Mucosa of rectum (tissue), 2 donors: ENCODE data around the gene TTC7B.

Experiments used
- H3K27ac ChIP-seq, 2 donors: one replicate each; pipeline ENCODE4 v1.7.0; 2013; ENCODE audit warnings: inconsistent platforms in 2 of 2, low read depth in 2 of 2, low read length in 2 of 2
- H3K27me3 ChIP-seq, 2 donors: one replicate each; pipeline ENCODE4 v1.7.0; 2013; ENCODE audit warnings: low read length in 2 of 2; ENCODE audit not compliant: control insufficient read depth in 2 of 2, insufficient read depth in 2 of 2
- H3K36me3 ChIP-seq, 2 donors: one replicate each; pipeline ENCODE4 v1.7.0; 2013; ENCODE audit warnings: low read length in 2 of 2; ENCODE audit not compliant: control insufficient read depth in 2 of 2, insufficient read depth in 2 of 2
- H3K4me1 ChIP-seq, 2 donors: one replicate each; pipeline ENCODE4 v1.7.0; 2013; ENCODE audit warnings: low read length in 2 of 2, mild to moderate bottlenecking in 1 of 2; ENCODE audit not compliant: control insufficient read depth in 2 of 2, insufficient read depth in 2 of 2
- H3K4me3 ChIP-seq, 2 donors: one replicate each; pipeline ENCODE4 v1.7.0; 2013; ENCODE audit warnings: low read length in 2 of 2
- H3K9ac ChIP-seq, 2 donors: one replicate each; pipeline ENCODE4 v1.7.0; 2013; ENCODE audit warnings: low read length in 2 of 2, low read depth in 1 of 2, mild to moderate bottlenecking in 1 of 2
- H3K9me3 ChIP-seq, 2 donors: one replicate each; pipeline ENCODE4 v1.7.0; 2013; ENCODE audit warnings: low read length in 2 of 2; ENCODE audit not compliant: control insufficient read depth in 2 of 2
- donor health status: healthy.
- donor health status: Normal muscosa, but diverticular disease.

Gene TTC7B

DNA sequence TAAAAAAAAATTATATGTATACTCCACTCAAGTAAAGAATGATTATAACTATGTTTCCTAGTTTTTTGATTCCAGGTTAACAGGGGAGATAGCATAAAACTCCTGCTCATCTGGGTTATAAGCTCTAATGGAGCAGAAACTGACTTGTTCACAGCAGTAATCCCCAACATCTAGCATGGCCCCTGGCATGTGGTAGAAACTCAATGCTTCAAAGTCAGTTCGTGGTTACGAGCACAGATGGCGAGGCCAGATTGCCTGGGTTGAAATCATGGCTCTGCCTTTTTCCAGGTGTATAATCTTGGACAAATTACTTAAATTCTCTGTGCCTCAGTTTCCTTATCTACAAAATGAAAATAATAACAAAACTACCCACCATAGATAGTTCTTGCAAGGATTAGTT, 183.8 kb downstream of the TTC7B start:
- Histone ChIP-seq H3K9ac (no peak overlapping the region), H3K27ac (no peak overlapping the region), H3K4me3 (no peak overlapping the region), H3K9me3 (no peaks in the 10 kb centered on the region), H3K27me3 (no peaks in the 10 kb centered on the region), H3K36me3 (no peaks in the 10 kb centered on the region), H3K4me1 (no peaks in the 10 kb centered on the region)

GRCh38 chr14:90630171-90630806, 185.9 kb downstream of the TTC7B start:
- no peak overlapping the region for H3K4me3 ChIP-seq
- no peaks in the 10 kb centered on the region for H3K27me3 ChIP-seq
- no peaks in the 10 kb centered on the region for H3K9me3 ChIP-seq
- H3K27ac ChIP-seq, result peak overlapping the region in 1 of 2 donors; percentile 3
- no peak overlapping the region for H3K9ac ChIP-seq
- H3K4me1 ChIP-seq, result no peaks in the 10 kb centered on the region
- H3K36me3 ChIP-seq, result no peaks in the 10 kb centered on the region

DNA sequence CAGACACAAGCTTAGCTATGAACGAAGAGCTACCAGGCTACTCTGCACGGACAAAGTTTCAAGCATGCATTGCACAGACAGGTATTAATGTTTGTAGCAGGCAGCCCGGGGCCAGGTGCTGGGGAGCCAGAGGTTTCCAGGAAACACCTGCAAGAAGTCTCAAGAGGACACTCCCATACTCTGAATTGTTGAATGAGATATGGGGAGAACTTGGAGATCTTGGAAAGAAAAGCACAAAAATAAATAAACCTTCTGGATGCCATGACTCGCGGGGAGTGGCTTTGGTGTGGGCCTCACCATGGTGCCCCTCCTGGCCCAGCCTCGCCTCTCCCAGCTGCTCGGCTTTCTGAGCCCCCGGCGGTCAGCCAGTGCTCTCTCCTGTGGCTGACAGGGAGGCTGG, 186.8 kb downstream of the TTC7B start:
- Histone ChIP-seq H3K9me3 (no peaks in the 10 kb centered on the region), H3K27ac (no peak overlapping the region), H3K4me1 (no peaks in the 10 kb centered on the region), H3K4me3 (no peak overlapping the region), H3K36me3 (no peaks in the 10 kb centered on the region), H3K9ac (no peak overlapping the region), H3K27me3 (no peaks in the 10 kb centered on the region)

DNA sequence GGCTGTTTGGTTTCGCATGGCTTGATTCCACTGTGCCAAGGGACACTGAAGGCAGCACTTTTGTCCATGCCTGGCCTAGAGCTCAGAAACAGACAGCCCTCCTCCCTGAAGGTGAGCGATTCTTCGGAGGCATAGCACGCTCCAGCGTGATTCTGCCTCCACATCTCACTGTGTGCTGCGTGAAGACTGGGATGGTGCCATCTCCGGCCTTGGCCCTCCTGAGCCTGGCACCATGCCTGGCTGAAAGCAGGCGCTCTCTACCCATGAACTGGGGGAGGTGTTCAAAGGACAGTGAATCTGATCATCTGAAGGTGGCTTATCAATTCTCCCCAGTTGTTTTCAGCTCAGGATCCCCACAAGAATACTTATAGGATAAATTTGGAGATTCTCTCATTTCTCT, 187.4 kb downstream of the TTC7B start:
- H3K9me3 ChIP-seq, result no peaks in the 10 kb centered on the region
- no peaks in the 10 kb centered on the region for H3K4me1 ChIP-seq
- no peak overlapping the region for H3K27ac ChIP-seq
- H3K36me3 ChIP-seq, result no peaks in the 10 kb centered on the region
- no peak overlapping the region for H3K4me3 ChIP-seq
- H3K27me3 ChIP-seq, result no peaks in the 10 kb centered on the region
- H3K9ac ChIP-seq, result no peak overlapping the region

DNA sequence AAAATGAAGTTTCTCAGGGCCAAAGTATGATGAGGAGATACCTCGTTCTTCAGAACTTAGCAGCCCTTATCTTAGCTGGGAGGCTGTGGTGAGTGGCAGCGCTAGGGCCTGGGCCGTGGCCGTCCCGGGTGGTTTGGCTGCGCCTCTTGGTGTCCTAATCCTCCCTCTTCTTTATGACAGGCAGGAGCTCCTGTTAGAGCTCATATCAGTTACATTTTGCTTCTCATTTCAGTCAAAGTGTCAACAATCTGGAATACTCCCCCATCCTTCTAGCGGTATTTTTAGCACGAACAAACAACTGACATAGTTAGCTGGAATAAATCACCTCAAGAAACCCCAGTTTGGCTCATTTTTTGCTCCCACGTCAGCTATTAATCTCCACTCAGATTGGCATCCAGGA, 188.8 kb downstream of the TTC7B start:
- no peaks in the 10 kb centered on the region for H3K36me3 ChIP-seq
- H3K4me3 ChIP-seq, result no peak overlapping the region
- no peaks in the 10 kb centered on the region for H3K4me1 ChIP-seq
- H3K9me3 ChIP-seq, result no peaks in the 10 kb centered on the region
- no peaks in the 10 kb centered on the region for H3K27me3 ChIP-seq
- no peak overlapping the region for H3K27ac ChIP-seq
- no peak overlapping the region for H3K9ac ChIP-seq

GRCh38 chr14:90626550-90626949, 189.7 kb downstream of the TTC7B start:
- no peaks in the 10 kb centered on the region for H3K9me3 ChIP-seq
- H3K4me3 ChIP-seq, result no peak overlapping the region
- no peak overlapping the region for H3K9ac ChIP-seq
- no peaks in the 10 kb centered on the region for H3K27me3 ChIP-seq
- no peak overlapping the region for H3K27ac ChIP-seq
- H3K36me3 ChIP-seq, result no peaks in the 10 kb centered on the region
- H3K4me1 ChIP-seq, result no peaks in the 10 kb centered on the region

DNA sequence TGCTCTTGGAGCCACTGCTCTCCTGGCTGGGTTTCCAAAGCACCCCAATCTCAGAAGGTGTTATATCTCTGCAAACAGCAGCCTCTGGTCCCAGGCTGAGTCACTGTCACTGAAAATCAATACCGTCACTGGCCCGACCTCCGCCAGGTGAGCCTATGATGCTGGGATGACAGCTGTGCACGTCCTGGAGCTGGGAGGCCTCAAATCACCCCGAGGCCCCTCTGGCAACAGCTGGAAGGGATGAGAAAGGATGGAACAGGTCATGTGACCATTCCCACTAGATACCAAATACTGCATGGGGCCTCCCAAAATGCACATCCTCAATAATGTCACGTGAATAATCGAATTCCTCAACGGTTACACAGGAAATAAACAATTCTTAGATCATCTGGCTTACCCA, 190.8 kb downstream of the TTC7B start:
- no peak overlapping the region for H3K27ac ChIP-seq
- no peaks in the 10 kb centered on the region for H3K36me3 ChIP-seq
- H3K9me3 ChIP-seq, result no peaks in the 10 kb centered on the region
- H3K9ac ChIP-seq, result no peak overlapping the region
- no peaks in the 10 kb centered on the region for H3K27me3 ChIP-seq
- H3K4me1 ChIP-seq, result no peaks in the 10 kb centered on the region
- no peak overlapping the region for H3K4me3 ChIP-seq

- Histone ChIP-seq H3K36me3 (no peaks in the 10 kb centered on the region), H3K27ac (no peak overlapping the region), H3K27me3 (no peaks in the 10 kb centered on the region), H3K9ac (no peak overlapping the region), H3K4me3 (no peak overlapping the region), H3K9me3 (no peaks in the 10 kb centered on the region), H3K4me1 (no peaks in the 10 kb centered on the region)
Observed at GRCh38 chr14:90624732-90625400, 191.4 kb downstream of the TTC7B start.

GRCh38 chr14:90624227-90624626, 192.0 kb downstream of the TTC7B start:
- Histone ChIP-seq H3K9ac (no peak overlapping the region), H3K4me1 (no peaks in the 10 kb centered on the region), H3K9me3 (no peaks in the 10 kb centered on the region), H3K36me3 (no peaks in the 10 kb centered on the region), H3K27ac (no peak overlapping the region), H3K4me3 (no peak overlapping the region), H3K27me3 (no peaks in the 10 kb centered on the region)

GRCh38 chr14:90621201-90621600, 195.0 kb downstream of the TTC7B start:
- Histone ChIP-seq H3K27me3 (no peaks in the 10 kb centered on the region), H3K4me3 (no peak overlapping the region), H3K27ac (no peak overlapping the region), H3K36me3 (no peaks in the 10 kb centered on the region), H3K9me3 (no peaks in the 10 kb centered on the region), H3K4me1 (no peaks in the 10 kb centered on the region), H3K9ac (no peak overlapping the region)
